Measurements from ENCODE around the gene PTPRT. TPM values are rescaled to one million over a fixed set of nuclear protein-coding genes. Genes with fewer than 3 reads are reported as not detected.

Gene PTPRT
- total and polyA plus RNA-seq, 10 of the 15 experiments (the other 5 are each of a cell fraction or from before 2014, with no cell fraction given): not detected

DNA sequence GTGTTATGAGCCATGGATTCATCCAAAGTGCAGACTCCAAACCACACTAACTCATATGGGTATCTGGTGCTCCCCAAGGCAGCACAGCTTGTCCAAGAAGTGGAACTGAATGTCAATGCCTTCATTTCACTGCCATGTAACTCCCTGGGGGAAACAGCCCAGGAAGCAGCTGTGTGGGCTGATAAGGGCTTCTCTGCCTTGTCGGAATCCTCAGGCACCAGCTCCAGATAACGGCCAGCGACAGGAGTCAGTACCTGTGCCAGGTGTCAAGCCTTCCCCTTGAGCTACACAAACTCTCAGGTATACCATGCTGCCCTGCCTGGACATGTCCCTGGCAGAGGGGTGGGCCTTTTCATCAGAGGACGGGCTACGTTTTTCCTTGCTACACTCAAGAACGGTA is 819.6 kb downstream of the PTPRT start:
- Histone ChIP-seq H3K27me3 (replicated peaks in 1 of 2; ENCODE audit: control insufficient read depth in 2 of 2, insufficient read depth in 2 of 2, low read length in 1 of 2) (no peaks in the 10 kb centered on the region; a peak in 1 of 4 replicates), H2AFZ (ENCODE audit: control insufficient read depth, low read depth, low read length) (no peak overlapping the region), H3K9ac (ENCODE audit: control insufficient read depth, insufficient read depth, low read length) (no peak overlapping the region), H3K79me2 (ENCODE audit: control insufficient read depth, insufficient read depth, low read length) (no peaks in the 10 kb centered on the region), H3K4me1 (ENCODE audit: control insufficient read depth, insufficient read depth, low read length) (no peaks in the 10 kb centered on the region), H3K4me3 (no peak overlapping the region), H3K9me3 (replicated peaks; ENCODE audit: control insufficient read depth, insufficient read depth, low read length) (no peaks in the 10 kb centered on the region), H4K20me1 (ENCODE audit: control insufficient read depth, insufficient read depth) (no peaks in the 10 kb centered on the region), H3K4me2 (ENCODE audit: control insufficient read depth, insufficient read depth) (no peak overlapping the region), H3K27ac (ENCODE audit: control insufficient read depth, insufficient read depth) (no peak overlapping the region), H3K36me3 (ENCODE audit: control insufficient read depth in 2 of 2, insufficient read depth in 2 of 2, low read length in 1 of 2) (no peaks in the 10 kb centered on the region)
- intact Hi-C loops (cut with micrococcal nuclease; ENCODE audit: unreplicated experiment) (no loop called here), in situ Hi-C loops (cut with MboI) (no loop called here)
- ChIA-PET RAD21 (ENCODE audit: unreplicated experiment) (no interaction called here), CTCF (no interaction called here), SMC1A (ENCODE audit: uncharacterized antibody, unreplicated experiment) (no interaction called here), POLR2A (no interaction called here)
- BruUV-seq (replicated peaks): no TSS peak
- TF ChIP-seq RUNX3 (IDR thresholded peaks at IDR 0.05; ENCODE audit: low read length) (no peak), FOXM1 (IDR thresholded peaks at IDR 0.05; ENCODE audit: low read depth, low read length) (no peak), STAT1 (conservative IDR thresholded peaks at IDR 0.05) (no peak), MTA3 (IDR thresholded peaks at IDR 0.05; ENCODE audit: borderline replicate concordance, low read length) (no peak), RBBP5 (conservative IDR thresholded peaks at IDR 0.05) (no peak)
- TF ChIP-seq, protein P1, sequence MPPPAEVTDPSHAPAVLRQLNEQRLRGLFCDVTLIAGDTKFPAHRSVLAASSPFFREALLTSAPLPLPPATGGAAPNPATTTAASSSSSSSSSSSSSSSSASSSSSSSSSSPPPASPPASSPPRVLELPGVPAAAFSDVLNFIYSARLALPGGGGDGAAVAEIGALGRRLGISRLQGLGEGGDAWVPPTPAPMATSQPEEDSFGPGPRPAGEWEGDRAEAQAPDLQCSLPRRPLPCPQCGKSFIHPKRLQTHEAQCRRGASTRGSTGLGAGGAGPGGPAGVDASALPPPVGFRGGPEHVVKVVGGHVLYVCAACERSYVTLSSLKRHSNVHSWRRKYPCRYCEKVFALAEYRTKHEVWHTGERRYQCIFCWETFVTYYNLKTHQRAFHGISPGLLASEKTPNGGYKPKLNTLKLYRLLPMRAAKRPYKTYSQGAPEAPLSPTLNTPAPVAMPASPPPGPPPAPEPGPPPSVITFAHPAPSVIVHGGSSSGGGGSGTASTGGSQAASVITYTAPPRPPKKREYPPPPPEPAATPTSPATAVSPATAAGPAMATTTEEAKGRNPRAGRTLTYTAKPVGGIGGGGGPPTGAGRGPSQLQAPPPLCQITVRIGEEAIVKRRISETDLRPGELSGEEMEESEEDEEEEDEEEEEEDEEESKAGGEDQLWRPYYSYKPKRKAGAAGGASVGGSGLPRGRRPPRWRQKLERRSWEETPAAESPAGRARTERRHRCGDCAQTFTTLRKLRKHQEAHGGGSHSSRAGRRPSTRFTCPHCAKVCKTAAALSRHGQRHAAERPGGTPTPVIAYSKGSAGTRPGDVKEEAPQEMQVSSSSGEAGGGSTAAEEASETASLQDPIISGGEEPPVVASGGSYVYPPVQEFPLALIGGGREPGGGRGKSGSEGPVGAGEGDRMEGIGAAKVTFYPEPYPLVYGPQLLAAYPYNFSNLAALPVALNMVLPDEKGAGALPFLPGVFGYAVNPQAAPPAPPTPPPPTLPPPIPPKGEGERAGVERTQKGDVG (CRISPR knock-in tag; IDR thresholded peaks at IDR 0.05): no peak
- TF ChIP-seq, protein P2, sequence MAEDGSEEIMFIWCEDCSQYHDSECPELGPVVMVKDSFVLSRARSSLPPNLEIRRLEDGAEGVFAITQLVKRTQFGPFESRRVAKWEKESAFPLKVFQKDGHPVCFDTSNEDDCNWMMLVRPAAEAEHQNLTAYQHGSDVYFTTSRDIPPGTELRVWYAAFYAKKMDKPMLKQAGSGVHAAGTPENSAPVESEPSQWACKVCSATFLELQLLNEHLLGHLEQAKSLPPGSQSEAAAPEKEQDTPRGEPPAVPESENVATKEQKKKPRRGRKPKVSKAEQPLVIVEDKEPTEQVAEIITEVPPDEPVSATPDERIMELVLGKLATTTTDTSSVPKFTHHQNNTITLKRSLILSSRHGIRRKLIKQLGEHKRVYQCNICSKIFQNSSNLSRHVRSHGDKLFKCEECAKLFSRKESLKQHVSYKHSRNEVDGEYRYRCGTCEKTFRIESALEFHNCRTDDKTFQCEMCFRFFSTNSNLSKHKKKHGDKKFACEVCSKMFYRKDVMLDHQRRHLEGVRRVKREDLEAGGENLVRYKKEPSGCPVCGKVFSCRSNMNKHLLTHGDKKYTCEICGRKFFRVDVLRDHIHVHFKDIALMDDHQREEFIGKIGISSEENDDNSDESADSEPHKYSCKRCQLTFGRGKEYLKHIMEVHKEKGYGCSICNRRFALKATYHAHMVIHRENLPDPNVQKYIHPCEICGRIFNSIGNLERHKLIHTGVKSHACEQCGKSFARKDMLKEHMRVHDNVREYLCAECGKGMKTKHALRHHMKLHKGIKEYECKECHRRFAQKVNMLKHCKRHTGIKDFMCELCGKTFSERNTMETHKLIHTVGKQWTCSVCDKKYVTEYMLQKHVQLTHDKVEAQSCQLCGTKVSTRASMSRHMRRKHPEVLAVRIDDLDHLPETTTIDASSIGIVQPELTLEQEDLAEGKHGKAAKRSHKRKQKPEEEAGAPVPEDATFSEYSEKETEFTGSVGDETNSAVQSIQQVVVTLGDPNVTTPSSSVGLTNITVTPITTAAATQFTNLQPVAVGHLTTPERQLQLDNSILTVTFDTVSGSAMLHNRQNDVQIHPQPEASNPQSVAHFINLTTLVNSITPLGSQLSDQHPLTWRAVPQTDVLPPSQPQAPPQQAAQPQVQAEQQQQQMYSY (CRISPR knock-in tag; IDR thresholded peaks at IDR 0.05): no peak
- FAIRE-seq: no peak
- 10% methylated on average over 6 of the region's 6 CpGs for WGBS (ENCODE audit: insufficient coverage, insufficient replicate concordance, low lambda C conversion rate, missing lambda C conversion rate)
- no peak for DNase-seq (ENCODE audit: low read depth, low spot score)
- no peak for ATAC-seq
